Tibial nerve (tissue), 4 donors: Measurements from ENCODE around the gene CIZ1. TPM values are rescaled to one million over a fixed set of nuclear protein-coding genes. Genes with fewer than 3 reads are reported as not detected.

Source experiments
- DNase-seq, 2 donors: peaks; one replicate each; pipeline ENCODE4 v3.0.0-alpha.2; 2019; ENCODE audit warnings: low spot score in 2 of 2
- H3K27ac ChIP-seq, 4 donors: fragments of 200-600 bp; sonication (generic) in 3 of 4; one replicate each; pipeline ENCODE4 v1.5.1; 2017 to 2019; ENCODE audit warnings: mild to moderate bottlenecking in 1 of 4
- H3K27me3 ChIP-seq, 2 donors: fragments of 200-600 bp; sonication (generic) in 1 of 2; one replicate each; pipeline versions ENCODE4 v1.5.1 to v1.6.0; 2017 to 2019
- H3K36me3 ChIP-seq, 3 donors: fragments of 200-600 bp; sonication (generic); one replicate each; pipeline ENCODE4 v1.5.1; 2018 to 2019
- H3K4me1 ChIP-seq, 4 donors: fragments of 200-600 bp; sonication (generic) in 3 of 4; one replicate each; pipeline ENCODE4 v1.5.1; 2017 to 2019
- H3K4me3 ChIP-seq, 4 donors: fragments of 200-600 bp; sonication (generic) in 3 of 4; one replicate each; pipeline ENCODE4 v1.5.1; 2017 to 2019; ENCODE audit warnings: mild to moderate bottlenecking in 1 of 4, moderate library complexity in 1 of 4
- H3K9me3 ChIP-seq, 4 donors: fragments of 200-600 bp; sonication (generic) in 3 of 4; one replicate each; pipeline ENCODE4 v1.5.1; 2017 to 2019
- EP300 ChIP-seq, 2 donors: sonication (generic); formaldehyde crosslinking; IDR thresholded peaks; one replicate each; pipeline ENCODE4 v1.6.1; 2017; ENCODE audit warnings: antibody characterized with exemption in 2 of 2, mild to moderate bottlenecking in 1 of 2
- POLR2A ChIP-seq, 2 donors: fragments of 450-650 bp; IDR thresholded peaks; one replicate each; pipeline ENCODE4 v1.6.1; 2017; ENCODE audit warnings: antibody characterized with exemption in 2 of 2, mild to moderate bottlenecking in 2 of 2, moderate library complexity in 2 of 2
- WGBS, 2 donors: methylation state at CpG; one replicate each; pipeline ENCODE4 v1.1.5; 2018; 5-methylcytosine and 5-hydroxymethylcytosine counted together
- total RNA-seq, 4 donors: library from RNA; depleted of rRNA; stranded (reverse); fragments of >200 nt; gene quantifications; one replicate each; pipeline ENCODE4 v1.1.0, GENCODE V29; 2016
- TF ChIP-seq, protein P1 (sequence below), 5 experiments: fragments of 200-600 bp in 3 of 5; fragments of 450-650 bp in 2 of 5; sonication (generic) in 3 of 5; IDR thresholded peaks; one replicate each; pipeline ENCODE4 v1.5.1; 2016 to 2019; ENCODE audit warnings: antibody characterized with exemption in 5 of 5, mild to moderate bottlenecking in 3 of 5, moderate library complexity in 2 of 5

CIZ1 gene
- total RNA-seq, 4 donors from 2014 or later: 59.4 to 99.3 (median 71.4) TPM

DNA sequence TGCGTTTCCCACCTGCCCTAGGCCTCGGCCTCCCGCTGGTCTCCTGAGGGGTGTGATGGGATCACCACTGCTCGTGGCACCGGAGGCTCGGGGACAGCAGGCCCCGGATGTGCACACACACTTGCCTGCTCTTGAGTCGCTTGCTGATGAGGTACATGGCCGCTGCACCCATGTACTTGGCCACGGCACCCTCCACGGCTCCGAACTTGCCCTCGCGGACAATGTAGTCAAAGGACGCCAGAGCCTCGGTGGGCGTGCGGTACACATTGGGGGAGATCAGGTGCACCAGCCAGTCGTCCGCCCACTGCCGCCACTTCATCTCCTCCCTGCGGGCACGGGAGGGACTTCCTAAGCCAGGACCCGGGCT lies 68.6 kb downstream of the CIZ1 start:
- 91% methylated on average over 10 to 24 of the region's 24 CpGs for WGBS, 2 donors
- no peak overlapping the region for H3K4me3 ChIP-seq
- H3K9me3 ChIP-seq: no peaks in the 10 kb centered on the region
- TF ChIP-seq, protein P1, sequence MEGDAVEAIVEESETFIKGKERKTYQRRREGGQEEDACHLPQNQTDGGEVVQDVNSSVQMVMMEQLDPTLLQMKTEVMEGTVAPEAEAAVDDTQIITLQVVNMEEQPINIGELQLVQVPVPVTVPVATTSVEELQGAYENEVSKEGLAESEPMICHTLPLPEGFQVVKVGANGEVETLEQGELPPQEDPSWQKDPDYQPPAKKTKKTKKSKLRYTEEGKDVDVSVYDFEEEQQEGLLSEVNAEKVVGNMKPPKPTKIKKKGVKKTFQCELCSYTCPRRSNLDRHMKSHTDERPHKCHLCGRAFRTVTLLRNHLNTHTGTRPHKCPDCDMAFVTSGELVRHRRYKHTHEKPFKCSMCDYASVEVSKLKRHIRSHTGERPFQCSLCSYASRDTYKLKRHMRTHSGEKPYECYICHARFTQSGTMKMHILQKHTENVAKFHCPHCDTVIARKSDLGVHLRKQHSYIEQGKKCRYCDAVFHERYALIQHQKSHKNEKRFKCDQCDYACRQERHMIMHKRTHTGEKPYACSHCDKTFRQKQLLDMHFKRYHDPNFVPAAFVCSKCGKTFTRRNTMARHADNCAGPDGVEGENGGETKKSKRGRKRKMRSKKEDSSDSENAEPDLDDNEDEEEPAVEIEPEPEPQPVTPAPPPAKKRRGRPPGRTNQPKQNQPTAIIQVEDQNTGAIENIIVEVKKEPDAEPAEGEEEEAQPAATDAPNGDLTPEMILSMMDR (IDR thresholded peaks at IDR 0.05): no peak
- no peak for TF ChIP-seq POLR2A (IDR thresholded peaks at IDR 0.05)
- no peak for TF ChIP-seq EP300 (IDR thresholded peaks at IDR 0.05)
- no peak overlapping the region for H3K27ac ChIP-seq
- peaks cover 0 to 33% (median 19%) of the 10 kb centered on the region in 4 donors for H3K4me1 ChIP-seq
- no peaks in the 10 kb centered on the region for H3K27me3 ChIP-seq
- H3K36me3 ChIP-seq: peaks cover 0 to 55% (median 0%) of the 10 kb centered on the region in 3 donors
- DNase-seq: no peak

DNA sequence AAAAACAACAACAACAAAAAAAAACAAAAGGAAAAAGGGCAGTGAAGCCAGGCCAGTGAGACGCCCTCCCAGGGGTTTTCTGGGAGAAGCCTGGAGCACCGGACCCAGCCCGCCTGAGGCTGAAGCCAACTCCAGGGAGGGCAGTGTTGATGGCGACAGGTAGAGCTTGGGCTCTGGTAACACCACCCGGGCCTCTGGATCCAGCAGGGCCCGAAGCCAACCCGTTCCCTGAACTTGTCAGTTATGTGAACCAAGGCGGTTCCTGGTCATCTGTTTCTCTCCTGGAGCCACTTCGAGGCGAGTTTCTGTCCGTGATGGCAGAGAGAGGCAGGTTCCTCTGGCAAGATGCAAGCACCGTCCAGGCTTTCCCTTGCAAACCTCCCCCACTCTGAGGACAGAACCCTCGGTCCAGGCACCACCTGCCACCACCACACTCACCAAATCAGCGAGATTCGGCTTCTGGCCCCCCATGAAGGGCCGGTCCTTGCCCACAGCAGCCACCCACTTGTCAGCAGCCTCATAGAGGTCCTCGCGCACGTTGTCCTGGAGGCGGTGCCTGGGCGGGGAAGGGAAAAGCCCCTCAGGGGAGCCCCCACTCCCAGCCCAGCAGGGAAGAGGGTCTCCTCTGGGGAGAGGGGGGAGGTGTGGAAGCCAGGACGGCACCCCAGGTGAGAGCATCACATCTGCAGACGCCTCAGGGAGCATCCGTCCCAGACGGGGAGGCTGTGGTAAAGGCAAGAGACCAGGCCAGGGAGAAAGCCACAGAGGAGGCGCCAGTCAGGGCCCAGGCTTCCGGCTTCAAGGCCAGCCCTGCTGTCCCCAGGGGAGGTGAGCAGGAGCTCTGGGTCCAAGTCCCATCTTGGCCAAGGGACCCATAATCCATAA lies 69.2 kb downstream of the CIZ1 start:
- 84 to 88% methylated on average over 25 to 27 of the region's 27 CpGs for WGBS, 2 donors
- H3K36me3 ChIP-seq: peaks cover 0 to 55% (median 0%) of the 10 kb centered on the region in 3 donors
- peaks cover 0 to 37% (median 22%) of the 10 kb centered on the region in 4 donors for H3K4me1 ChIP-seq
- no peak overlapping the region for H3K27ac ChIP-seq
- TF ChIP-seq, protein P1 (IDR thresholded peaks at IDR 0.05): no peak
- TF ChIP-seq EP300 (IDR thresholded peaks at IDR 0.05) (no peak), POLR2A (IDR thresholded peaks at IDR 0.05) (no peak)
- no peak overlapping the region for H3K4me3 ChIP-seq
- H3K9me3 ChIP-seq: no peaks in the 10 kb centered on the region
- H3K27me3 ChIP-seq: no peaks in the 10 kb centered on the region
- no peak for DNase-seq

GRCh38 chr9:128121466-128121810 lies 69.9 kb downstream of the CIZ1 start:
- Histone ChIP-seq H3K4me1 (peaks cover 0 to 32% (median 16%) of the 10 kb centered on the region in 4 donors), H3K4me3 (no peak overlapping the region), H3K36me3 (peaks cover 0 to 55% (median 0%) of the 10 kb centered on the region in 3 donors), H3K27me3 (no peaks in the 10 kb centered on the region), H3K27ac (no peak overlapping the region), H3K9me3 (no peaks in the 10 kb centered on the region)
- 84 to 86% methylated on average over 3 to 5 of the region's 5 CpGs for WGBS, 2 donors
- no peak for DNase-seq
- no peak for TF ChIP-seq EP300 (IDR thresholded peaks at IDR 0.05)
- TF ChIP-seq, protein P1 (IDR thresholded peaks at IDR 0.05): no peak
- TF ChIP-seq POLR2A (IDR thresholded peaks at IDR 0.05): no peak

DNA sequence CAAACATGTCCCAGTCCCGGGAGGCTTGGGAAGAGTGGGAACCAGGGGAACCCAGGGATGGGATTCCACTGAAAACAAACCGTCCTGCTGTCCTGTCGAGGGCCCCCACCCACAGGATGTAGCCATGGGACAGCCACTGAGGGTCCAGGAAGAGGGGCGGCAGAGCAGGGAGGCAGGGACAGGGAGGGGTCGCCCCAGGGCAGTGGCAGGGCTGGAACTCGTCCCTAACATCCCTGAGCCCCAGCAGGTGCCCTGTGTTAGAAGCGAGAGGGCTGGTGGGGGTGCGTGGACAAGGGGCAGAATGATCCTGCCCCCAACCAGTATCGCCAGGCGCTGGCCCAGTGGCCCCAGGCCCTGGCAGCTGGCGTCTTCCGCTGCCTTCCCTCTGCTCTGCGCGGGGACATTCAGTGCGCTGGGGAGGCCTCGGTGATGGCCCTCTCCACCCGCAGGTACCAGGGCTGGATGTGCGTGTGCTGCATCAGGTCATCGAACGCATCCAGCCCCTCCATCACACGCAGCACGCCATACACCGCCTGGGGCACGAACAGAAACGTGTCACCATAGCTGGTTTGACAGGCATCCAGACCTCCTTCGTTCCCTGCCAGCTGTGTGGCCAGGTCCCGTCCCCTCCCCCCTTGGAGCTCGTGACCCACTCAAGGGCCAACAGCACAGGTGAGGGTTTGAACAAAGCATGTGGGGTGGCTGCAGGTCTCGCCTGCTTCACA lies 70.5 kb downstream of the CIZ1 start:
- peaks cover 0 to 57% (median 0%) of the 10 kb centered on the region in 3 donors for H3K36me3 ChIP-seq
- H3K9me3 ChIP-seq: no peaks in the 10 kb centered on the region
- no peaks in the 10 kb centered on the region for H3K27me3 ChIP-seq
- H3K4me1 ChIP-seq: peaks cover 0 to 27% (median 11%) of the 10 kb centered on the region in 4 donors
- no peak overlapping the region for H3K4me3 ChIP-seq
- WGBS, 2 donors: 82% methylated on average over 15 to 29 of the region's 29 CpGs
- H3K27ac ChIP-seq: no peak overlapping the region
- TF ChIP-seq, protein P1 (IDR thresholded peaks at IDR 0.05): no peak
- no peak for TF ChIP-seq EP300 (IDR thresholded peaks at IDR 0.05)
- TF ChIP-seq POLR2A (IDR thresholded peaks at IDR 0.05): no peak
- no peak for DNase-seq
